ENCODE measurements around the gene DAPK2. TPM values are rescaled to one million over a fixed set of nuclear protein-coding genes. Genes with fewer than 3 reads are reported as not detected.

The DAPK2 gene
- total and polyA plus RNA-seq, 2 experiments from 2014 or later: 0.51 to 1.4 TPM

DNA sequence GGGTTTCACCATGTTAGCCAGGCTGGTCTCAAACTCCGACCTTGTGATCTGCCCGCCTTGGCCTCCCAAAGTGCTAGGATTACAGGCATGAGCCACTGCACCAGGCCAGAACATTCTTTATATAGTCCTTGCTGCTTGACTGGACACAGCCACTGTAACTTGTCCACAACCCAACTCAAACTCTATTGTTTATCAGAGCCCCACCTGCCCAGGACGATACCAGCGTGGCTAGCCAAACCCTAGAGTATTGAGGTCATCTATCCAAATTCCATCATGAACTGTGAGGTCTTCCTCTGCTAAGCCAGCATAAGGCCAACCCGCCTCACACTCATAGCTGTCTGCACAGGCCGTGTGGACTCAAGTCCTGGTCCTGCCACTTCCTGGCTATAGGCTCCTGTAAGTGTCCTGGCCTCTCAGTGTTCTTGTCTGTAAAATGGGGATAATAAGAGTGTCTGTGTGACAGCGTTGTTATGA, 63.9 kb downstream of the DAPK2 start:
- Histone ChIP-seq H3K4me3 (no peak overlapping the region), H3K27me3 (no peaks in the 10 kb centered on the region), H3K36me3 (no peaks in the 10 kb centered on the region), H3K27ac (no peak overlapping the region), H3K4me1 (ENCODE audit: low read depth) (peaks cover 17% of the 10 kb centered on the region), H3K9me3 (ENCODE audit: low read depth) (no peaks in the 10 kb centered on the region)
- TF ChIP-seq, protein P1, sequence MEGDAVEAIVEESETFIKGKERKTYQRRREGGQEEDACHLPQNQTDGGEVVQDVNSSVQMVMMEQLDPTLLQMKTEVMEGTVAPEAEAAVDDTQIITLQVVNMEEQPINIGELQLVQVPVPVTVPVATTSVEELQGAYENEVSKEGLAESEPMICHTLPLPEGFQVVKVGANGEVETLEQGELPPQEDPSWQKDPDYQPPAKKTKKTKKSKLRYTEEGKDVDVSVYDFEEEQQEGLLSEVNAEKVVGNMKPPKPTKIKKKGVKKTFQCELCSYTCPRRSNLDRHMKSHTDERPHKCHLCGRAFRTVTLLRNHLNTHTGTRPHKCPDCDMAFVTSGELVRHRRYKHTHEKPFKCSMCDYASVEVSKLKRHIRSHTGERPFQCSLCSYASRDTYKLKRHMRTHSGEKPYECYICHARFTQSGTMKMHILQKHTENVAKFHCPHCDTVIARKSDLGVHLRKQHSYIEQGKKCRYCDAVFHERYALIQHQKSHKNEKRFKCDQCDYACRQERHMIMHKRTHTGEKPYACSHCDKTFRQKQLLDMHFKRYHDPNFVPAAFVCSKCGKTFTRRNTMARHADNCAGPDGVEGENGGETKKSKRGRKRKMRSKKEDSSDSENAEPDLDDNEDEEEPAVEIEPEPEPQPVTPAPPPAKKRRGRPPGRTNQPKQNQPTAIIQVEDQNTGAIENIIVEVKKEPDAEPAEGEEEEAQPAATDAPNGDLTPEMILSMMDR (IDR thresholded peaks at IDR 0.05; ENCODE audit: low read depth, low read length): no peak
- DNase-seq (ENCODE audit: low read depth in 1 of 2, low spot score in 1 of 2): no peak

DNA sequence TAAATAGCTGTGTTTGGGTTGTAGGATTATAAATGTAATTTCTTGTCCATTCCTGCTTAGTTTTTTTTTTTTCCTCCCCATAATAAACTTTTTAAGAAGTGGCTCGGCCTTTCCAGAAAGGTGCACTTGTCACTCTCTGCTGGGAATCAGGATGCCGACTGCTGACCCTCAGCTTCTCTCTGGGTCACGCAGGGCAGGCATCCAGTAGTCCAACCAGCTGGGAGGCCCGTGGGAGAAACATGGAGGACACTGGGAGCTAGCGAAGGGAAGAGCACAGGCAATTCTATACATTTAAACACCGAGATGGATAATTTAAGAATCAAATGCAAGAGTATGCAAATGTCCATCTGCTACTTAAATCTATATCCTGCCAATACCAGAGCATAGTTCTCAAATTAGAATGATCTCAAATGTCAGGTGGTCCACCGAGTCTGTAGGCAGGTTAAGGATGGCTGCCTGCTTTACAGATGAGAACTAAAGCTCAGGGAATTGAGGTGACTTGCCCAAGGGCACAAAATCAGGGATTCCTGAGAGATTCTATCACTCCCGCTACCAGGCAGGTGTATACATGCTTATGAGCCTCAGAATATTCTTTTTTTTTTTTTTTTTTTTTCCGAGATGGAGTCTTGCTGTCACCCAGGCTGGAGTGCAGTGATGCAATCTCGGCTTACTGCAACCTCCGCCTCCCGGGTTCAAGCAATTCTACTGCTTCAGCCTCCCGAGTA, 64.5 kb downstream of the DAPK2 start:
- TF ChIP-seq, protein P1 (IDR thresholded peaks at IDR 0.05; ENCODE audit: low read depth, low read length): no peak
- no peaks in the 10 kb centered on the region for H3K27me3 ChIP-seq
- no peak overlapping the region for H3K27ac ChIP-seq
- no peaks in the 10 kb centered on the region for H3K9me3 ChIP-seq (ENCODE audit: low read depth)
- peaks cover 17% of the 10 kb centered on the region for H3K4me1 ChIP-seq (ENCODE audit: low read depth)
- no peak for DNase-seq (ENCODE audit: low read depth in 1 of 2, low spot score in 1 of 2)
- H3K36me3 ChIP-seq: no peaks in the 10 kb centered on the region
- no peak overlapping the region for H3K4me3 ChIP-seq

DNA sequence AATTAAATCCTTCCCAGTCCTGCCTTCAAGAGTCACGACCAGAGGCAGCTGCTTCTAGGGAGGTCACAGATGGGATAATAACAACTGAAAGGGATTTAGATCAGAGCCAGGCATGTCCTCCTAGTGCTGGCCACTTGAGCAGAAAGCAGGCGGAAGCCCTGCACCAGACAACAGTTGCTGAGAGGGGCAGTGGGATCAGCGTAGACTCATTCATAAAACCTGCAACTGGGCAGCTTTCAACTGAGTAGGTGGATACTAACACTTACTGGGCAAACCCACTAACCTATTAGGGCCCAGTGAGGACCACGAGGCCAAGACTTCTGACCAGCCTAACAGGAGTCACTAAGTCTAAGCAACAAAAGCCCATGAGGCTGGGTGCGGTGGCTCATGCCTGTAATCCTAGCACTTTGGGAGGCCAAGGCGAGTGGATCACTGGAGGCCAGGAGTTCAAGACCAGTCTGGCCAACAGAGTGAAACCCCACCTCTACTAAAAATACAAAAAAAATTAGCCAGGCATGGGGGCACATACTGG, 67.0 kb downstream of the DAPK2 start:
- no peaks in the 10 kb centered on the region for H3K9me3 ChIP-seq (ENCODE audit: low read depth)
- peak overlapping the region; percentile 64 for H3K27ac ChIP-seq
- no peaks in the 10 kb centered on the region for H3K36me3 ChIP-seq
- H3K4me3 ChIP-seq: no peak overlapping the region
- peaks cover 9% of the 10 kb centered on the region for H3K4me1 ChIP-seq (ENCODE audit: low read depth)
- no peaks in the 10 kb centered on the region for H3K27me3 ChIP-seq
- no peak for DNase-seq (ENCODE audit: low read depth in 1 of 2, low spot score in 1 of 2)
- TF ChIP-seq, protein P1 (IDR thresholded peaks at IDR 0.05; ENCODE audit: low read depth, low read length): no peak

DNA sequence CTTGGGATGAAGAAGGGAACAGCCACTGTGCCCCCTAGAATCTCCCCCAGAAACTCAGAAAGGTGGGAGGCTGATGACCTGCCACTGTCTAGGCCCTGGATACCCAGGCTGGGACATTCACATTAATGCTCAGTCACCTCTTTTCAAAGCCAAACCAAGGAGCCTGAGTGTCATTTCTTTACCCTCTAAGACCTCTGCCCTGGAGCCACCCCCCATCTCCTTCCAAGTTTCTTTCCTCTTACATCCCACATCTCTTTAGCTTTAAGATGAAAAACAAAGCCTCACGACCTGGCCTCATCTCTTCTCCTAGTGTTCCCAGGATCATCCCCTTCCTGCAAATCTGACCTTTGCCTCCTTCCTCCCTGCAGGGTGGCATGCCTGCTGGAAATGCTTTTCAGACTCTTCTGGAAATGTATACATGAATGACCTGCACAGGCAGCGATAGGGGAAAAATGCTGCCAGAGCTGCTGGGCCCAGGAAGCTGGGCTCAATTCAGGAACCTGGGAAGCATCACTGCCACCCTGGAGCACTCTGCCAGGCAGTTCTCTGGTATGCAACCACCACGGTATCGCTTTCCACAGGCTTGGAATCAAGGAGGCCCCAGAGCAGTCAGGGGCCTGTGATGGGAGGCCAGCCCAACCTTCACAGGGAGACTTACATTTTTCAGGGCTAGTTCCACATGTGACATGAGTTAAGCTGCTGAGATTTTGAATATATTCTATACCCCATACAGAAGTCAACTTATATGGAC, 67.6 kb downstream of the DAPK2 start:
- TF ChIP-seq, protein P1 (IDR thresholded peaks at IDR 0.05; ENCODE audit: low read depth, low read length): no peak
- DNase-seq (ENCODE audit: low read depth in 1 of 2, low spot score in 1 of 2): peak in 1 of 2 donors; percentile 49
- Histone ChIP-seq H3K36me3 (no peaks in the 10 kb centered on the region), H3K4me3 (no peak overlapping the region), H3K27me3 (no peaks in the 10 kb centered on the region), H3K4me1 (ENCODE audit: low read depth) (peaks cover 9% of the 10 kb centered on the region), H3K27ac (peak overlapping the region; percentile 64), H3K9me3 (ENCODE audit: low read depth) (no peaks in the 10 kb centered on the region)

DNA sequence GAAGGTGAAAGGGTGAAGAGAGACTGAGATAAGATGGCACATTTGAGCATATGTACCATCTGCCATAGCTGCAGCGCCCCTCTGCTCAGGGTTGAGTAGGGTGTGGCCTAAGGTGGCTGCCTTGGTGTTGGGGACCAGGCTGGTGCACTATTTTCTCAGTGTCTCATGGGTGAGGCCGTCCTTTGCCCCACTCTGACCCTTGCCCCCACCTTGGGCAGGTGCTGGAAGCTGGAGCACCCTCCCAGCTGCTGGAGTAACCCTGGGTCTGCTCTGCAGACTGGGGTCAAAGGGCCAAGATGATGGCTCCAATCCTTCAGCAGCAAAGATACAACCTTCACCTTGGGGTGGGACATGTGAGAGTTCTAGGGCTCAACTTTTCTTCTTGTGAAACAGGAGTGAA, 69.2 kb downstream of the DAPK2 start:
- no peaks in the 10 kb centered on the region for H3K27me3 ChIP-seq
- H3K4me1 ChIP-seq (ENCODE audit: low read depth): peaks cover 9% of the 10 kb centered on the region
- TF ChIP-seq, protein P1 (IDR thresholded peaks at IDR 0.05; ENCODE audit: low read depth, low read length): no peak

More for the DNA sequence above, 69.2 kb downstream of the DAPK2 start:
- no peak for DNase-seq (ENCODE audit: low read depth in 1 of 2, low spot score in 1 of 2)
- no peaks in the 10 kb centered on the region for H3K36me3 ChIP-seq
- H3K4me3 ChIP-seq: no peak overlapping the region
- no peaks in the 10 kb centered on the region for H3K9me3 ChIP-seq (ENCODE audit: low read depth)
- H3K27ac ChIP-seq: no peak overlapping the region

Data from cardiac muscle cell (in vitro differentiated cells and primary cell).